GM12801 (cell line): ENCODE measurements around the gene IL2.

Experiments used
- CTCF ChIP-seq: IDR thresholded peaks from one replicate; pipeline ENCODE4 v1.5.1; 2011; ENCODE audit warnings: control low read depth; ENCODE audit not compliant: insufficient read length; ENCODE audit errors: extremely low read depth

The IL2 gene

GRCh38 chr4:122479935-122480416 lies 23.5 kb upstream of the IL2 start:
- no peak for TF ChIP-seq CTCF

GRCh38 chr4:122476745-122477144 lies 20.2 kb upstream of the IL2 start:
- no peak for TF ChIP-seq CTCF

GRCh38 chr4:122476126-122476525 lies 19.6 kb upstream of the IL2 start:
- no peak for TF ChIP-seq CTCF

GRCh38 chr4:122475233-122475632 lies 18.7 kb upstream of the IL2 start:
- no peak for TF ChIP-seq CTCF

- TF ChIP-seq CTCF: no peak
Observed at GRCh38 chr4:122469457-122469856, 12.9 kb upstream of the IL2 start.

- TF ChIP-seq CTCF: no peak
Observed at GRCh38 chr4:122458625-122459024, 2.1 kb upstream of the IL2 start.

- no peak for TF ChIP-seq CTCF
Observed at GRCh38 chr4:122453384-122453995, 3.0 kb downstream of the IL2 start.
